Smooth muscle cell of the umbilical artery (primary cell): ENCODE data around the gene TM4SF5. TPM values are rescaled to one million over a fixed set of nuclear protein-coding genes. Genes with fewer than 3 reads are reported as not detected.

Source experiments
- total RNA-seq: library from RNA; depleted of rRNA; stranded (reverse); fragments of >200 nt; gene quantifications from 2 replicates; pipeline ENCODE4 v1.2.3, GENCODE V29; 2014

The TM4SF5 gene, protein sequence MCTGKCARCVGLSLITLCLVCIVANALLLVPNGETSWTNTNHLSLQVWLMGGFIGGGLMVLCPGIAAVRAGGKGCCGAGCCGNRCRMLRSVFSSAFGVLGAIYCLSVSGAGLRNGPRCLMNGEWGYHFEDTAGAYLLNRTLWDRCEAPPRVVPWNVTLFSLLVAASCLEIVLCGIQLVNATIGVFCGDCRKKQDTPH
- total RNA-seq: not detected in 2 replicates

GRCh38 chr17:4771519-4772234, at the start of gene TM4SF5:
Gene TM4SF5, plus strand, starts transcription at chr17:4771886. Its CDS starts 37 bp downstream, at chr17:4771923.

GRCh38 chr17:4739122-4740024, 32.3 kb upstream of the TM4SF5 start, which contains the start of the genes CXCL16 and ZMYND15:
Gene CXCL16, minus strand, starts transcription at chr17:4739928. Its CDS starts 589 bp downstream, at chr17:4739339.
Gene ZMYND15, plus strand, starts transcription at chr17:4739833. Its CDS starts 716 bp downstream, at chr17:4740549.

DNA sequence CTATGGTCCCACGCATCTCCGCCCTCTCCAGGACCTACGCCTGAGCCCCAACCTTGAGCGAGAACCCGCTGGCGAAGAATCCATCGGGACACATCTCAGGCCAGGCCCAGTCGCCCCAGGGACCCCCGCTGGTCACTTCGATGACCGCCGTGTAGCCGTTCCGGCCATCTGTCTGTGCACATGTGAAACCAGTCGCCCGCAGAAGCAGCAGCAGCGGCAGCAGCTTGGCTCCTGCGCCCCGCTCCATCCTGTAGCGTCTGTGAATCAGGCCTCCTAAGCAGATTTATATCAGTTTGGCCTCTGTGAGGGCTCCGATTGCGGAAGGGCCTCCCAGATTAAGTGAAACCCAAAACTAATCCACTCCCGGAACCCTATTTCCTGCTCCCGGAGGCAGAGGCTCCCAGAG, 14.4 kb downstream of the TM4SF5 start, which contains the start of gene VMO1:
Gene VMO1 (minus strand): TSS at position 259 of the 406 bp plus-strand sequence. CDS start 12 bp downstream, at position 247.

GRCh38 chr17:4788807-4789700, 17.4 kb downstream of the TM4SF5 start, which contains the start of gene GLTPD2:
Gene GLTPD2, plus strand, starts transcription at chr17:4788964. Its CDS starts 48 bp downstream, at chr17:4789012.

DNA sequence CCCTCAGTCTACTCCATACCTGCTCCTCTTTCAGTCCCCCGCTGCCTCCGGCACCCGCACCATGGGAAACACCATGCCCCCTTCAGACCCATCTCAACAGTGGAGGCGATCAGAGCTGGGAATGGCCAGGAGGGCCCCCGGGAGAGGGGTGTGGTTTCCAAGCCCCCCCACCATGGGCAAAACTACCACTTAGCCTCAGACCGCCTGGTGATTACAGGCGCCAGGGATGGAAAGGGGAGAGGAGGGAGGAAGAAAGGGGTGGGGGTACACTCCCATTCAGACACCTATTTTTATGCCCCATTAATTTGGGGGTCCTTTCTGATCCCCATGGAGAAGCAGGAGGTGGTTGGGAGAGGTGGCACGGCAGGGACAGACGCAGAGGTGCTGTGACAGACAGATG, 30.5 kb downstream of the TM4SF5 start, which contains the start of gene C17orf114:
Gene C17orf114 (minus strand): TSS at position 101 of the 400 bp plus-strand sequence.

DNA sequence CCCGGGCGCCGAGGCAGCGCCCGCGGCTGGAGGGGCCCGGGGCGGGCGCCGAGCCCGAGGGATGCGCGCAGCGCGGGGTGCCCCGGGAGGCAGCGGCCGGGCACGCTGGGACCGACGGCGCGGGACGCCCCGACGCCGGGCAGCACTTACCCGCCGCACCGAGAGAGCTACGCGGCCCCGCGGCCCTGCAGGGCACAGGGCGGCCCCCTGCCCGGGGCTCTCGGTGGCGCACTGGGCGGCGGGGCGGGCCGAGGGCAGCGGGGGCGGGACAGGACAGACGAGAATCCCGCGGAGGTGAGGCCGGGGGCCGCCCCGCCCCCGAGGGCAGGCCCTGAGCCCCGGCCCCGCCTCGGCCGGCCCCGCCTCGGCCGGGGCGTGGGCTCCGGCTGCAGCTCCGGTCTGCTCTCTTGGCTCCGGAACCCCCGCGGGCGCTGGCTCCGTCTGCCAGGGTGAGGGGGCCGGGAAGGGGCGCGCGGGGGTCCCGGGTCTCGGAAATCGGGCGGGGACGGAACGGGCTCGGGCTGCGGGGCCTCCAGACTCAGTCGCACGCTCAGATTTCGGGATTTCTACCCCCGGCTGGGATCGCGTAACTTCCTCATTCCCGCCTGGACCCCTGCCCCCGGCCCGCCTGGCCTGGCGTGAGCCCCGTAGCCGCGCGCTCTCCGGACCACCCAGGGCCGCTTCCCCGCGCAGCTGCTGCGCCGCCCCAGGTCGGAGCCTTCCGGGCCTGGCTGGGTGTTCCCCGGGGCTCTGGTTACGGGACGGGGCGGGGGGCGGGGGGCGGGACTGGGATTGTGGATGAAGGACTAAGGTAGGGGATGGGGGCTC, 35.3 kb downstream of the TM4SF5 start, which contains the start of gene PLD2:
Gene PLD2 (plus strand): TSS at position 376 of the 828 bp plus-strand sequence. CDS start 621 bp downstream, outside the sequence.

Other genes with a start within 250 kb of the TM4SF5 start
- 50.8 and 86.9 TPM in 2 replicates for gene MYBBP1A, start 216.5 kb upstream of the TM4SF5 start, total RNA-seq
- gene GGT6, start 211.3 kb upstream of the TM4SF5 start, total RNA-seq: not detected in 2 replicates
- under 0.01 TPM in 1 of 2 replicates, not detected in the other for gene SMTNL2, start 187.4 kb upstream of the TM4SF5 start, total RNA-seq
- not detected in 2 replicates for gene ALOX15, start 130.2 kb upstream of the TM4SF5 start, total RNA-seq
- gene PELP1, start 67.7 kb upstream of the TM4SF5 start, total RNA-seq: 33.6 and 85.3 TPM in 2 replicates
- gene ARRB2, start 61.3 kb upstream of the TM4SF5 start, total RNA-seq: 2.1 and 2.5 TPM in 2 replicates
- gene MED11, start 40.5 kb upstream of the TM4SF5 start, total RNA-seq: 8.3 and 13.4 TPM in 2 replicates
- gene ZMYND15, start 32.1 kb upstream of the TM4SF5 start, total RNA-seq: not detected in 2 replicates
- gene CXCL16, start 32.0 kb upstream of the TM4SF5 start, total RNA-seq: 0.37 and 0.89 TPM in 2 replicates
- gene VMO1, start 14.5 kb downstream of the TM4SF5 start, total RNA-seq: 1.5 TPM in 1 of 2 replicates, not detected in the other
- gene GLTPD2, start 17.1 kb downstream of the TM4SF5 start, total RNA-seq: not detected in 2 replicates
- gene PSMB6, start 24.3 kb downstream of the TM4SF5 start, total RNA-seq: 92.0 and 129 TPM in 2 replicates
- gene PLD2, start 35.3 kb downstream of the TM4SF5 start, total RNA-seq: 10.1 and 20.7 TPM in 2 replicates
- gene MINK1, start 61.5 kb downstream of the TM4SF5 start, total RNA-seq: 30.9 and 68.0 TPM in 2 replicates
- gene C17orf107, start 127.7 kb downstream of the TM4SF5 start, total RNA-seq: 6.8 and 7.8 TPM in 2 replicates
- 0.23 and 0.30 TPM in 2 replicates for gene CHRNE, start 131.2 kb downstream of the TM4SF5 start, total RNA-seq
- gene GP1BA, start 160.4 kb downstream of the TM4SF5 start, total RNA-seq: not detected in 2 replicates
- 54.8 and 63.0 TPM in 2 replicates for gene SLC25A11, start 168.2 kb downstream of the TM4SF5 start, total RNA-seq
- 16.9 and 20.9 TPM in 2 replicates for gene RNF167, start 168.4 kb downstream of the TM4SF5 start, total RNA-seq
- 673 and 683 TPM in 2 replicates for gene PFN1, start 176.6 kb downstream of the TM4SF5 start, total RNA-seq
- 4.9 and 5.0 TPM in 2 replicates for gene ENO3, start 179.2 kb downstream of the TM4SF5 start, total RNA-seq
- gene SPAG7, start 195.9 kb downstream of the TM4SF5 start, total RNA-seq: 45.8 and 52.9 TPM in 2 replicates
- gene CAMTA2, start 215.8 kb downstream of the TM4SF5 start, total RNA-seq: 7.1 and 13.0 TPM in 2 replicates
- 0.18 TPM in 1 of 2 replicates, not detected in the other for gene INCA1, start 225.6 kb downstream of the TM4SF5 start, total RNA-seq
- 43.9 and 82.4 TPM in 2 replicates for gene KIF1C, start 226.1 kb downstream of the TM4SF5 start, total RNA-seq